GM19438 (cell line): ENCODE data around the gene PSMA5.
"Not testable (repeated sequence)": the region's sequence is repeated elsewhere in the genome, so short reads cannot be mapped to it uniquely, and the experiment has no call there.

ENCODE experiments used
- ATAC-seq: cut with Tn5 transposase; IDR thresholded peaks from one replicate; pipeline ENCODE4 v1.9.1; 2021; ENCODE audit warnings: low read depth; ENCODE audit not compliant: unreplicated experiment

The PSMA5 gene

GRCh38 chr1:109426281-109427170 is at the start of gene PSMA5:
Gene PSMA5 (minus strand): TSS chr1:109426448. CDS start chr1:109426330, 118 bp downstream.
- ATAC-seq: peak; percentile 95

GRCh38 chr1:109475261-109475660 is 49.0 kb upstream of the PSMA5 start:
- ATAC-seq: no peak

GRCh38 chr1:109474697-109475096 is 48.4 kb upstream of the PSMA5 start:
- no peak for ATAC-seq

DNA sequence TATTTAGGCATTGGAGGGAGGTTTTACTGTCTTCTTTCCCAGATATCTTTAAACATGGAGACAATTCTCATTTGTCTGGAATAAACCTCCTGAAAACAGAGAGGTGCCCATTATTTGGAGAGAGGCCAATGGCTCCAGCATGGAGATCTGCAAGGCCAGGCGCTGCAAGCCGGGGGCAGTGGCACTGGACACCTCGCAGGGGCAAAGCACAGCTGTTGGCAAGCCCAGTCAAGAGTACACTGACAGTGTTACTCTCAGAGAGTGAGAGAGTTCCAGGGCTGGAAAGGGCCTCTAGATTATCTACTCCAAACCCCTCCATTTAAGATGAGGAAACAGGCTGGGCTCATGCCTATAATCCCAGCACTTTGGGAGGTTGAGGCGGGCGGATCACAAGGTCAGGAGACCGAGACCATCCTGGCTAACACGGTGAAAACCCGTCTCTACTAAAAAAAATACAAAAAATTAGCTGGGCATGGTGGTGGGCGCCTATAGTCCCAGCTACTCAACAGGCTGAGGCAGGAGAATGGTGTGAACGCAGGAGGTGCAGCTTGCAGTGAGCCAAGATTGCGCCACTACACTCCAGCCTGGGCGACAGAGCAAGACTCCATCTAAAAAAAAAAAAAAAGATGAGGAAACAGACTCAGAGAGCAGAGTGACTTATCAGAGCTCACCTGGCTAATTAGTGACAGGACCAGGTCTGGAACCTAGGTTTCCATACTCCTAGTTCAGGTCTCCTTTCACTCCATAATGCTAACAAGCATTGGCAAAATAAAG is 47.2 kb upstream of the PSMA5 start:
- not testable (repeated sequence) for ATAC-seq

- ATAC-seq: no peak
These were observed 46.5 kb upstream of the PSMA5 start for GRCh38 chr1:109472779-109473178.

GRCh38 chr1:109470245-109470644 is 44.0 kb upstream of the PSMA5 start:
- ATAC-seq: no peak

DNA sequence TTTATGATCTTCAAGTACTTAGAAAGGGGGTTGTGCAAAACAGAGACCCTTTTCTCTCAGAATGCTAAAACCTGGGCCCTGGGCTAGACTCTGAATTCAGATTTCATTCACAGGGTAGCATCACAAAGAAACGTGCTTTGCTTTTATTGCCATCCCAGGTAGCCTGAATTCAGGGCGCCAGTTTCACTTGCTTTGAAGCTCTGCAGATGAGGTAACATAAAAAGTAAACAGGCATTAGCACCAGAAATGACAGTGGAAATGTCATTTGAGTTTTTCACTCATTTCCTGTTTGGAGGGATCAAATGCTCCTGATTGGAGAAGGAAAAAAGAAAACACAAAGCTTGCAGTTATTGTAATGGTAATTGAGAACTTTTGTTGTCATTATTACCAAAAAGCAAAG is 42.7 kb upstream of the PSMA5 start:
- ATAC-seq: no peak

DNA sequence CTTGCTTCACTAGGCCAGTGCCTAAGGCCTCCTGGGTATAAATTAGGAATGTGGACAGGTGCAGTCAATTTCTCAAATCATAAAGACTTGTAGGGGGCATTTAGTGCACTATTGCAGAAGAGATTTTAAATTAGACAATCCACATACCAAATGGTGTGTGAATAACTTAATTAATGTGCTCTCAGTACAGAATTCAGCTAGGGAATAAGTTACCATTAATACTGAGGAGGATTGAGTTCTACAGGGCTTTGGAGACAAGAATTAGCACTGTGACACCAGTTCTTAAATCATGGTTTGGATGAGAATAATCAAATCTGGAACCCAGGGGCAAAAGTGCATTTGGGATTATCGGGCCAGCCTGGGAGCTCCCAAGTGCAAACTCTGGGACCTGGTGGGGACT is 41.8 kb upstream of the PSMA5 start:
- ATAC-seq: no peak

GRCh38 chr1:109467301-109467777 is 41.1 kb upstream of the PSMA5 start:
- no peak for ATAC-seq

DNA sequence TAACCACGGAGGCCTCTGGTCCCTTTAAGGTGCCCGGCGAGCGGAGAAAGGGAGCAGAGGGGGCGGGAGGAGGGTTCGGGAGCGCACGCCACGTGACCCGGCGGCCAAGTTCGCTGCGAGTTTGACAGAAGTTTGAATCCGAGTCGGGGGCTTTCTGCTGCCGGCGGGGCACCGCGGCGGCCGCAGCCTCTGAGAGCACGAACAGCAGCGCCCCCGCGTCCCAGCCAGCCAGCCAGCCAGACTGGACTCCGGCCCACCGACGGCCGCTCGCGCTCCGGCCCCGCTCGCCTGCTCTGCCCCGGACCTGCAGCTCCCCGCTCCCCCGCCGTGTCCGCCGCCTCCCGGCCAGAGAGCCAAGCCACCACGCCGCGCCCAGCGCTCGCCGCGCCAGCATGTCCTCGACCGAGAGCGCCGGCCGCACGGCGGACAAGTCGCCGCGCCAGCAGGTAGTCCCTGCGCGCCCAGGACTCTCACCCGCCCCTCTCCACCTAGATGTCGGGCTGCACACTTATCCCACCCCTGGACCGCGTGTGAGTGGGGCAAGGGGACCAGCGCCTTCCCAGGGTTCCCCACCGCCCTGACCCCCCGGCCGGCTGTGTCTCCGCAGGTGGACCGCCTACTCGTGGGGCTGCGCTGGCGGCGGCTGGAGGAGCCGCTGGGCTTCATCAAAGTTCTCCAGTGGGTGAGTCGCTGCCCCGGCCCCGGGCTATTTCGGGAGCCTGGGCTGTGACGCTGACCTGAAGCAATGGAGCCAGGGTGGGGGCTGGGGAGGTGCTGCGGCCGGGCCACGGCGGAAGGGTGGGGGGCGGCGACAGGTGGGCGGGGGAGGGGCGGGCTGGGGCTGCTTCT is 40.4 kb upstream of the PSMA5 start, which contains the start of gene SYPL2:
Gene SYPL2, plus strand, starts transcription at position 95 of the 849 bp plus-strand sequence. Its CDS starts 298 bp downstream, at position 393.
- ATAC-seq: no peak

GRCh38 chr1:109466125-109466451 is 39.8 kb upstream of the PSMA5 start:
- no peak for ATAC-seq

DNA sequence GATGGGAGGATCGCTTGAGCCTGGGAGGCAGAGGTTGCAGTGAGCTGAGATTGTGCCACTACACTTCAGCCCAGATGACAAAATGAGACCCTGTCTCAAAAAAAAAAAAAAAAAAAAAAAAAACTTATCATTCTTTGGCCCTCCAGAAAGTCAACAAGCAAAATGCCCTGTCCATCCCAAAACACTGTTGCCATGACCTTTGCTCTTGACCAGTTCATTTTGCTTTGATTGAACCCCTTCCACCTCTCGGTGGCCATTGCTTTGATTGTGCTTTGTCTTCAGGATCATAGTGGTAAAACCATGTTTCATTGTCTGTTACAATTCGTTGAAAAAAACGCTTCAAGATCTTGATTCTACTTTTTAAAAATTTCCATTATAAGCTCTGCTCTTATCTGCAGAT is 31.6 kb upstream of the PSMA5 start:
- ATAC-seq: no peak

DNA sequence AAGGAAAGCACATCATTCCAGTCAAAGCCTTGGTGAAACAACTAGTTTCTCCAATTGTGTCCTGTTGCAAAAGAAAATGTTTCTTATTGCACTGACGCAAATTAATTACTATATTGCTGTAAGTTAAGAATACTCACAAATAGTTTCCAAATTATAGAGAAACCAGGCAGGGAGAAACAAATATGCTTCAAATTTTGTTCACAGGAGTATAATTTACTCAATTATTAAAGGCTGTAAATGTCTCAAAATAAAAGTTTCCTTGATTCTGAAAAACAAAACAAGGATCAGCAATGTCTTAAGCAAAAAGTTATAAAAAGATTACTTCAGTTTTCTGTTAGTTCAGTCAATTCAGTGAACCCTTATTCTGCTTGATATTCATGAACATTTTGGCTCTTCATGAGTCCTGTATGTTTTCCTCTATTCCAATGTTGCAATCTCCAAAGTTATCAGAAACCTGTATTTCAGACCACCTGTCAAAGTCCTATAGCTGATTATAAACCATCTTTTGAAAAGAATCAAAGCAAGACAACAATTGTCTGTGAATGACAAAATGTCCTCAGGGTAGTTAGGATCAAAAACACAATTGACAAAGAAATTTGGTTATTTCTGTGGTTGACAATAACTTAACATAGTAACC is 28.4 kb upstream of the PSMA5 start:
- no peak for ATAC-seq

DNA sequence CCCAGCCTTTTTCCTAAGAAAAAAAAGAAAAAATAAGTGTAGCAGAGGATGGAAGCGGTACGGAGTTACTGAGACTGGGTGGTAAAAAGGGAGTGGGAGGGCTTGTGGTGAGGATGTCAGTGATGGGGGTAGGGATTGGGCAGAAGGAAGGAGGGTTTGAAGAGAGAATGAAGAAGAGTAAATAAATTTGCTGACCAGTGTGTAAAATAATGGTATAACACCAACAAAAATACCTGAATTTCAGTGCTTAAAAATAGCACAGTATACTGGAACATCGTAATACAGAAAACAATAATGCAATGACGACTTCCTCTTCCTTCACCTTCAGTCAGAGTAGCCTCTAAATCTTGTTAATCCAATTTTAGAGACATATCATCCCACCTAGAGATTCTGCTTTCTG is 21.3 kb upstream of the PSMA5 start:
- no peak for ATAC-seq

DNA sequence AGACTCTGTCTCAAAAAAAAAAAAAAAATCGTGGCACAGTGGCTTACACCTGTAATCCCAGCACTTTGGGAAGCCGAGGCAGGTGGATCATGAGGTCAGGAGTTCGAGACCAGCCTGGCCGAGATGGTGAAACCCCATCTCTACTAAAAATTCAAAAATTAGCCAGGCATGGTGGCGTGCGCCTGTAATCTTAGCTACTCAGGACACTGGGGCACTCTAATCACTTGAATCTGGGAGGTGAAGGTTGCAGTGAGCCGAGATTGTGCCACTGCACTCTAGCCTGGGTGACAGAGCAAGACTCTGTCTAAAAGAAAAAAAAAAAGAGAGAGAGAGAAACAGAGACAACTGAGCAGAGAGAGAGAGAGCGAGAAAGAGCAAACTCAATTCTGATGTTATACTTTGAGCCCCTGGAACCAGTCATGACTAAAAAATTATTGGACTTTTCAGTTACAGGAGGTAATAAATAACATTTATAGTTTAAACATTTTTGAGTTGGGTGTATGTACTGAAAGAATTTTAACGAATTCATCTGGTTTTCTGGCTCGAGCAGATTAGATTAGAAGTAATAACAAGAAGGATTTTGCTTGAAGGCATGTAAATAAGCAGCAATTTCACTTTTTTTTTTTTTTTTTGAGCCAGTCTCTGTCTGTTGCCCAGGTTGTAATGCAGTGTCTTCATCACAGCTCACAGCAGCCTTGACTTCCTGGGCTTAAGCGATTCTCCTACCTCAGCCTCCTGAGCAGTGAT is 19.9 kb upstream of the PSMA5 start:
- not testable (repeated sequence) for ATAC-seq

DNA sequence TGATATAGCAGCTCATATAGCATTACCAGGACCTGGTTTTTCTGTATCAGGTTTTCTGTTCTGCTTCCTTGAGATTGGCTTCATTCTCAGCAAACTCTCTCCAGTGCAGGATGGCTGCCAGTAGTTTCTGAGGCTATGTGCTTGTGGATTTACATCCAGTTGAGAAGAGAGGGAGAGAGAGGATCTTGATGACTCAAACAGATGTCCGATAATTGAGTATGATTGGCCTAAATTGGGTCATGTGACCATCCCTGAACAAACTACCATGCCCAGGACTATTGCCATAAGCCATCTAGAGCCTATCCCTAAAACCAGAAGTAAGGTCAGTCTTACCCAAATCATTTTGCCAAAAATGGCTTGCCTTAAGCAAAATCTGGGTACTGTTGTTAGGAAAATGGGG is 18.1 kb upstream of the PSMA5 start:
- ATAC-seq: no peak

GRCh38 chr1:109443476-109443875 is 17.2 kb upstream of the PSMA5 start:
- no peak for ATAC-seq

DNA sequence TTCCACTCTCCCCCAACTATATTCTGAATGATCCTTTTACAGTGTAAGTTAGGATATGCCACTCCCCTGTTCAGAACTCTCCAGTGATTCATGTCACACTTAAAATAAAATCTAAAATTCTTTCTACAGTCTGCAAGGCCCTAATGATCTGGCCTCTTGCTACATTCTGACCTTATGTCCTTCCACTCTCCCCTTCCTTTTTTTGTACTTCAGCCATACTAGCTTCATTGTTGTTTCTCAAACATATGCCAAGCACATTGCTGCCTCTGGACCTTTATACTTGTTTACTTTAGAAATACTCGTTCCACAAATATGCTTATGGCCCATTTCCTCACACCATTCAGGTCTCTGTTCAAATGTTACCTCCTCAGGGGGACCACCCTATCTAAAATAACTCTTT is 14.8 kb upstream of the PSMA5 start:
- no peak for ATAC-seq

DNA sequence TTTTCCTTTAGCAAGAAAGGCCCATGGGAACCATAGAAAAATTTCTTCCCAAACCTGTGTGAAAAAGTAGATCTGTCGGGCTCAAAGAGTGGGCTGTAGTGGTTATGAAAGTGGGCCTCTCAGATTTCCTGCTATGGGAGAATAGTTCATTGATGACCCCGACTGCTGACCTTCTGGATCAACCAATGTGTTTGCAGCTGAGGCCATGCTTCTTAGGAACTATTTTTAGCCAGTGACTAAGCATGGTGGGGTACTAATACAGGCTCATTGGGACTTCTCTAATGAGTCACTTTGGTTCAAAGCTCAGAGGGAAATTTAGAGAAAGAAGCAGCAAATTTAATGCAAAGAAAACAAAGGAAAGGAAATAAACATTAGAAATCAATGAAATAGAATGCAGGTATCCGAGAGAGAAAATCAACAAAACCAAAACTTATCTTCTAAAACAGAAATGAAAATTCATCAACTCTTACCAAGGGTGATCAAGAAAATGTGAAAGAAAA is 12.6 kb upstream of the PSMA5 start:
- no peak for ATAC-seq
